ENCODE data around the gene FADS2.

The FADS2 gene

GRCh38 chr11:61910187-61911127, 82.4 kb downstream of the FADS2 start:
- no peak for DNase-seq

- DNase-seq: no peak
Measured at GRCh38 chr11:61911128-61911700, 83.1 kb downstream of the FADS2 start.

GRCh38 chr11:61911701-61912529, 83.8 kb downstream of the FADS2 start:
- no peak for DNase-seq

GRCh38 chr11:61912530-61912898, 84.4 kb downstream of the FADS2 start:
- peak in 1 of 2 donors; percentile 12 for DNase-seq

- DNase-seq: no peak
Measured at GRCh38 chr11:61912991-61913698, 85.0 kb downstream of the FADS2 start.

GRCh38 chr11:61913699-61914395, 85.7 kb downstream of the FADS2 start:
- no peak for DNase-seq

- DNase-seq: no peak
Measured at GRCh38 chr11:61914471-61915171, 86.5 kb downstream of the FADS2 start.

GRCh38 chr11:61916737-61917333, 88.7 kb downstream of the FADS2 start:
- DNase-seq: no peak
